GM23338 (cell line): ENCODE measurements around the gene KRTAP10-5.

Source experiments
- CTCF ChIP-seq, 2 experiments: fragments of 200-600 bp in 1 of 2; sonication (generic) in 1 of 2; conservative IDR thresholded peaks; 2 replicates each; pipeline versions ENCODE4 v1.5.1 to v1.6.1; 2016 to 2017; ENCODE audit warnings: antibody characterized with exemption in 2 of 2, low read depth in 2 of 2, mild to moderate bottlenecking in 2 of 2, moderate library complexity in 1 of 2
- REST ChIP-seq: IDR thresholded peaks from one replicate; pipeline ENCODE4 v1.6.1; 2018; ENCODE audit warnings: antibody characterized with exemption; ENCODE audit not compliant: unreplicated experiment

GRCh38 chr21:44617071-44617501, 36.7 kb upstream of the KRTAP10-5 start:
- TF ChIP-seq REST (no peak), CTCF (conservative IDR thresholded peaks at IDR 0.05; ENCODE audit: low read depth in 2 of 2) (peak in 1 of 2 experiments; percentile 54; a peak in 2 of 4 replicates)
